ENCODE data around the gene KDM4C.

KDM4C gene

GRCh38 chr9:7123743-7124142, 366.0 kb downstream of the KDM4C start:
- Mint-ChIP-seq H3K4me1 (ENCODE audit: low read depth) (peaks cover 27% of the 10 kb centered on the region), H3K27ac (no peak overlapping the region), H3K9me3 (peaks cover 4% of the 10 kb centered on the region), H3K27me3 (ENCODE audit: low read depth) (no peaks in the 10 kb centered on the region), H3K36me3 (ENCODE audit: low read depth) (peaks cover 46% of the 10 kb centered on the region), H3K4me3 (no peak overlapping the region)

DNA sequence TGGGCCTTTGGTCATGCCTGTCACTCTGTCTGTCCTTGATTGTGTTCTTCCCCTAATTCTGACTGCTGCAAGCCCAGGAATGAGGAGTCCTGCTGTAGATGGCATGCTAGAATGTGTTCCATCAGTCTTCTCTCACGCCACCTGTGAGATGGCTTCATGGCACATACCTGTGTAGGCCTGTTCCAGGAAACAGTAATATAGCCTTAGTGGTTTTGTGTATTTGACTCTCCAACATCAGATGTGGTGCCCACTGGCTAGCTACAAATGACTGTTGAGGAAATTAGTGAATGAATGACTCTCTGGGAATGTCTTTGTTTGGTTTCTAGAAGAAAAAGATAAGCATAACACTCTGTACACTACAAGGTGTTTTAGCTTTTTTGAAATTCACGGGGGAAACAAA, 367.5 kb downstream of the KDM4C start:
- Mint-ChIP-seq H3K36me3 (ENCODE audit: low read depth) (peaks cover 52% of the 10 kb centered on the region), H3K9me3 (peaks cover 4% of the 10 kb centered on the region), H3K4me1 (ENCODE audit: low read depth) (peaks cover 21% of the 10 kb centered on the region), H3K27me3 (ENCODE audit: low read depth) (no peaks in the 10 kb centered on the region), H3K4me3 (no peak overlapping the region), H3K27ac (no peak overlapping the region)

DNA sequence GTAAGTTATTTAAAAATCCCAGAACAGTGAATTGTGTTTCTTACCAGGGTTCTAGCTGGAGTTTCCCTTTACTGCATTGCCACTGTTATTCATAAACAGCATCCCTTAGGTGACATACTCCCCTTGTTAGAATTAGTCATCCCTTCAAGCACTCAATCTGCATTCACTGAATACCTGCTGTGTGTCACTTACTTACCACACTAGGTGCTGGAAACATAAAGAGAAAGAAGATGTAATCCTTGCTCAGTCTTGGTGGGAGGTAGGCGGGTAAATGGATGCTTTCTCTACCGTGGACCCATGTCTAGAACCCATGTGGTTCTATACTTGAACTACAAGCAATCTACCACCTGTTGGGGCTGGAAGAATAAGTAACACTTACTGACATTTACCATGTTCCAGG, 371.6 kb downstream of the KDM4C start:
- Mint-ChIP-seq H3K36me3 (ENCODE audit: low read depth) (peaks cover 38% of the 10 kb centered on the region), H3K9me3 (no peaks in the 10 kb centered on the region), H3K27ac (no peak overlapping the region), H3K27me3 (ENCODE audit: low read depth) (no peaks in the 10 kb centered on the region), H3K4me1 (ENCODE audit: low read depth) (peaks cover 11% of the 10 kb centered on the region), H3K4me3 (no peak overlapping the region)

- no peaks in the 10 kb centered on the region for H3K27me3 Mint-ChIP-seq (ENCODE audit: low read depth)
- peaks cover 6% of the 10 kb centered on the region for H3K4me1 Mint-ChIP-seq (ENCODE audit: low read depth)
- no peaks in the 10 kb centered on the region for H3K9me3 Mint-ChIP-seq
- H3K27ac Mint-ChIP-seq: no peak overlapping the region
- peaks cover 38% of the 10 kb centered on the region for H3K36me3 Mint-ChIP-seq (ENCODE audit: low read depth)
- no peak overlapping the region for H3K4me3 Mint-ChIP-seq
Observed at GRCh38 chr9:7130266-7130820, 372.6 kb downstream of the KDM4C start.

- Mint-ChIP-seq H3K9me3 (no peaks in the 10 kb centered on the region), H3K4me1 (ENCODE audit: low read depth) (peaks cover 5% of the 10 kb centered on the region), H3K36me3 (ENCODE audit: low read depth) (peaks cover 40% of the 10 kb centered on the region), H3K4me3 (no peak overlapping the region), H3K27me3 (ENCODE audit: low read depth) (no peaks in the 10 kb centered on the region), H3K27ac (no peak overlapping the region)
Observed at GRCh38 chr9:7132605-7133004, 374.8 kb downstream of the KDM4C start.

GRCh38 chr9:7135735-7136134, 378.0 kb downstream of the KDM4C start:
- Mint-ChIP-seq H3K36me3 (ENCODE audit: low read depth) (peaks cover 27% of the 10 kb centered on the region), H3K27me3 (ENCODE audit: low read depth) (no peaks in the 10 kb centered on the region), H3K4me1 (ENCODE audit: low read depth) (no peaks in the 10 kb centered on the region), H3K27ac (no peak overlapping the region), H3K9me3 (no peaks in the 10 kb centered on the region), H3K4me3 (no peak overlapping the region)

GRCh38 chr9:7137040-7137439, 379.3 kb downstream of the KDM4C start:
- no peaks in the 10 kb centered on the region for H3K4me1 Mint-ChIP-seq (ENCODE audit: low read depth)
- H3K4me3 Mint-ChIP-seq: no peak overlapping the region
- peaks cover 28% of the 10 kb centered on the region for H3K36me3 Mint-ChIP-seq (ENCODE audit: low read depth)
- no peaks in the 10 kb centered on the region for H3K27me3 Mint-ChIP-seq (ENCODE audit: low read depth)
- H3K9me3 Mint-ChIP-seq: no peaks in the 10 kb centered on the region
- no peak overlapping the region for H3K27ac Mint-ChIP-seq

DNA sequence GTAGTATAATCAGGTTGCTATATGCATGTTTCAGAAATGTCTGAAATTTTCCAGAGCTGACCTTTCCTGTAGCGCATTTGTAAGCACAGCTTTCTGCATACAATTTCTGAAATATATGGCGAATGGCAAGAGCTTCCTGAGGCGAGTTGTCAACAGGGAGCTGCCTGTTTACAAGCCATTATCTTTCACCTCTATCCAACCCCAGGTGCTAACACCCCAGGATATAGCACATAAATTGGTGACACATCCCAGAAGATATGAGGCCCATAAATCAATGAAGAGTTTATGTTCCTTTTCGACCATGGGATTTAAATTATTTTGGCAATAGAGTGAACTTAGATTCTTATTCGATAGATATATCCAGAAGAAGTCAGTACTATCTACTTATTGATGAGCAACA, 379.8 kb downstream of the KDM4C start:
- Mint-ChIP-seq H3K4me1 (ENCODE audit: low read depth) (no peaks in the 10 kb centered on the region), H3K9me3 (no peaks in the 10 kb centered on the region), H3K27me3 (ENCODE audit: low read depth) (no peaks in the 10 kb centered on the region), H3K4me3 (no peak overlapping the region), H3K36me3 (ENCODE audit: low read depth) (peaks cover 32% of the 10 kb centered on the region), H3K27ac (no peak overlapping the region)

DNA sequence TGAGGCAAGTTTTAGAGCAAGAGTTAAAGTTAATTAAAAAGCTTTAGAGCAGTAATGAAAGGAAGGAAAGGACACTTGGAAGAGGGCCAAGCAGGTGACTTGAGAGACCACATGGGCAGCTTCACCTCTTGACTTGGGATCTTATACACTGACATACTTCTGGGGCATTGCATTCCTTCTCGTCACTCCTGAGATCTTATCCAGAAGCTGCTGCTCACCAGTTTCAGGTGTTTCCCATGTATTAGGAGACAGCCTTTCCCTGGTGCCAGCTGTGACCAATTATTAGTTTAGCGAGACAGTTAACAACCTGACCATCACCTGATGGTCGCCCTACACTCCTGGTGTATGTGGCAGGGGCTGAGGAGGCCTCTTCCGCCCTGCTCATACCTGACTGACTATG, 382.1 kb downstream of the KDM4C start:
- Mint-ChIP-seq H3K36me3 (ENCODE audit: low read depth) (peaks cover 32% of the 10 kb centered on the region), H3K4me1 (ENCODE audit: low read depth) (peaks cover 4% of the 10 kb centered on the region), H3K9me3 (no peaks in the 10 kb centered on the region), H3K27ac (no peak overlapping the region), H3K4me3 (no peak overlapping the region), H3K27me3 (ENCODE audit: low read depth) (no peaks in the 10 kb centered on the region)

GRCh38 chr9:7140401-7140800, 382.6 kb downstream of the KDM4C start:
- Mint-ChIP-seq H3K4me3 (no peak overlapping the region), H3K9me3 (no peaks in the 10 kb centered on the region), H3K27ac (no peak overlapping the region), H3K4me1 (ENCODE audit: low read depth) (peaks cover 4% of the 10 kb centered on the region), H3K27me3 (ENCODE audit: low read depth) (no peaks in the 10 kb centered on the region), H3K36me3 (ENCODE audit: low read depth) (peaks cover 27% of the 10 kb centered on the region)

DNA sequence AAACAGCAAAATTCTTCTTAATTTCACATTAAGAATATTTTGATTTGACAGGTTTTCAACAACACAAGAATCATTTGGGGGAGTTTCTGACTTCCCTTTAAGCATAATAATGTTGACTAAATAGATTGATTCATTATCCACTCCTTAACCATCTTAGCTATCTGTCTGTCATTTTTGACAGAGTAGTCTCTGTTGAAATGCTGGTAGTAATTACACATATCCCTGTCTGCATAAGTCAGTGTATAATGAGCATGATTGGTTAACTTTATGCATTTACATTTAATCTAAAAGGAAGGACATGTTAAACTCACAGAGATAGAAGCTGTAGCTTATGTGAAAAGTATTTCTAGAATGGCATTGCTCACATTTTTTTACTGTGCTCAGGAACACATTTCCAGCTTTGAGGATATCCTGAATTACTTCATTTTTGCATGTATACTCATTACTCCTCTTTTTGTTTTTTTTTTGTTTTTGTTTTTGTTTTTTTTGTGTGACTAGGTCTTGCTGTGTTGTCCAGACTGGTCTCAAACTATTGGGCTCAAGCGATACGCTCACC, 385.9 kb downstream of the KDM4C start:
- Mint-ChIP-seq H3K27ac (no peak overlapping the region), H3K36me3 (ENCODE audit: low read depth) (peaks cover 26% of the 10 kb centered on the region)

DNA sequence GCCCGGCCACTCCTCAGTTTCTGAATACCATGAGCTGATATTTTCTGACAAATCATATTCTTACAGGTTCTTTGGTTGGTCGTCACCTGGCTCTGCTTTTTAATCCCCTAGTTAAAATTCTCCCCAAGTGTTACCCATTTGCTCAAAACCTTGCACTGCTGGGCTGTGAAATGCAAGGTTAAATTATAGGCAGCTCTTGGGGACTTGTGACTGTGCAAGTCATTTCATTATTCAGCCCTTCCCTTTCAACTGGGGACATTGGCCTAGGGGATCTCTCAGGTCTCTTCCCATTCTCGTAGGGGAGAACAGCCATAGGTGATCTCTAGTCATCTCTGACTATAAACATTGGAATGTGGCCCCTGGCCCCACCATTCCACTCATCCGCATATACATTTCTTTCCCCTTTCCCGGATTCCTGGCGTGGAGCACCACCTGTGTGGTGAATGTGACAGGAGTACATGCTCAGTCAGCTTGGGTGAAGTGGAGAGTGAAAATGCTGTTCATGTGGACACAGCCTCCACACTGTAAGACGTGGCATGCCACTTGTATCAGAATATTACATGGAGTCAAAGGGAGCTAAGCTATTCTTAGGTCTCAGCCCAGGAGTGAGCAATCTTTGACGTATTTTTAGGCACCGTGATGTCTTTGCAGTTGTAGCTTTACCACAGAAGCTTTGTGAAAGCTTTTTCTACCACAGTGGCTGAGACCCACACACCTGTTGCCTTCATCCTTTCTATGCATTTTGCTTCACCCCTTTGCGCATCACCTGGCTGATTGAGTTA, 386.7 kb downstream of the KDM4C start:
- H3K4me3 Mint-ChIP-seq: no peak overlapping the region
- peaks cover 4% of the 10 kb centered on the region for H3K4me1 Mint-ChIP-seq (ENCODE audit: low read depth)
- no peaks in the 10 kb centered on the region for H3K27me3 Mint-ChIP-seq (ENCODE audit: low read depth)
- H3K36me3 Mint-ChIP-seq (ENCODE audit: low read depth): peaks cover 25% of the 10 kb centered on the region
- no peaks in the 10 kb centered on the region for H3K9me3 Mint-ChIP-seq
- no peak overlapping the region for H3K27ac Mint-ChIP-seq

More for the DNA sequence above, 385.9 kb downstream of the KDM4C start:
- no peaks in the 10 kb centered on the region for H3K9me3 Mint-ChIP-seq
- no peaks in the 10 kb centered on the region for H3K27me3 Mint-ChIP-seq (ENCODE audit: low read depth)
- H3K4me1 Mint-ChIP-seq (ENCODE audit: low read depth): peaks cover 4% of the 10 kb centered on the region
- H3K4me3 Mint-ChIP-seq: no peak overlapping the region

DNA sequence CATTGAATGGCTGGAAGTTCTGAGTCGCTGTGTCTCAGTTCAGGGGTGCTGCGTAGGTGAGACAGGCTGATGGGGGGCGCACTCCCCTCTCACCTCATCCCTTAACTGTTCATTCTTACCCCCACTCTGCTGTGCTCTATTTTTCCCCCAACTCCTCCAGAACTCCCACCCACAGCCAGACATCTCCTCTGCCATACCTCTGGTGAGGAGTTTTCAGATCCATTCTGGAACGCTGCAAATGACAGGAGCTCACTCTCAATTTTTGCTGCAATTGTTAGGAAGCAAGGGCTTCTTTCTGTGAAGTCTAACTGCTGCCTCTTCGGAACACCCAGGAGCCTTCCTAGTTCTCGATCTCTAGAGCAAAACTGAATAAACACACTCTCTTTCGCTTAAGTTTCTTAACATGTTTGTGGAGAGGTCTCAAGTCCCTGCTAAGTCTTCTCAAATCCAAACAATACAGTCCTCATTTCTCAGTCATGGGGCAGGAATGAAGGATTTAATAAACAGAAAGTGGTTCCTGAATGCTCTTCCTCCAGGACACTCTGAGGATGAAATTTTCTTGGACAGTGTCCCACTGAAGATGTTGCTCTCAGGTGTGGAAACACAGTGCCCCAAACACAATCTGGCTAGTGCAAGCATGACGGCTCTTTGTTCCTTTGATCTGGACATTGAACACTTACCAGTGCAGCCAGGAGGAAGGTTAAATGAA, 387.7 kb downstream of the KDM4C start:
- Mint-ChIP-seq H3K4me1 (ENCODE audit: low read depth) (peaks cover 14% of the 10 kb centered on the region), H3K9me3 (no peaks in the 10 kb centered on the region), H3K27me3 (ENCODE audit: low read depth) (no peaks in the 10 kb centered on the region), H3K36me3 (ENCODE audit: low read depth) (peaks cover 24% of the 10 kb centered on the region), H3K27ac (no peak overlapping the region), H3K4me3 (no peak overlapping the region)

GRCh38 chr9:7146582-7146981, 388.8 kb downstream of the KDM4C start:
- Mint-ChIP-seq H3K4me1 (ENCODE audit: low read depth) (peaks cover 18% of the 10 kb centered on the region), H3K27ac (no peak overlapping the region), H3K9me3 (no peaks in the 10 kb centered on the region), H3K4me3 (no peak overlapping the region), H3K27me3 (ENCODE audit: low read depth) (no peaks in the 10 kb centered on the region), H3K36me3 (ENCODE audit: low read depth) (peaks cover 19% of the 10 kb centered on the region)
